Astrocyte of the spinal cord (primary cell): Measurements from ENCODE around the gene RPL7L1.
"Not testable (repeated sequence)": the region's sequence is repeated elsewhere in the genome, so short reads cannot be mapped to it uniquely, and the experiment has no call there.

Source experiments
- DNase-seq: peaks from one replicate; pipeline ENCODE4 v3.0.0; 2011; ENCODE audit warnings: low read depth, low spot score
- H3K4me3 ChIP-seq: 2 replicates; pipeline ENCODE4 v1.5.1; 2011; ENCODE audit warnings: low read depth, mild to moderate bottlenecking, low read length, moderate library complexity
- CTCF ChIP-seq: IDR thresholded peaks from 2 replicates; pipeline ENCODE4 v1.5.1; 2012; ENCODE audit warnings: low read depth, mild to moderate bottlenecking, low read length, inconsistent platforms
- in situ Hi-C: cut with HindIII; loops from 2 replicates; pipeline ENCODE4 v1.10.0; 2017; ENCODE audit warnings: low sequenced_read_pairs

Gene RPL7L1

GRCh38 chr6:42890311-42891198, 11.1 kb downstream of the RPL7L1 start:
- H3K4me3 ChIP-seq: peak overlapping the region; percentile 86
- TF ChIP-seq CTCF: no peak
- in situ Hi-C loops: no loop called here
- DNase-seq: peak; percentile 97

GRCh38 chr6:42891199-42891722, 11.8 kb downstream of the RPL7L1 start:
- in situ Hi-C loops: no loop called here

GRCh38 chr6:42894041-42894828, 14.8 kb downstream of the RPL7L1 start:
- H3K4me3 ChIP-seq, in situ Hi-C loops, DNase-seq: not testable (repeated sequence)

More at GRCh38 chr6:42891199-42891722, 11.8 kb downstream of the RPL7L1 start:
- H3K4me3 ChIP-seq: peak overlapping the region; percentile 86
- TF ChIP-seq CTCF: no peak
- no peak for DNase-seq

- in situ Hi-C loops: no loop called here
- TF ChIP-seq CTCF: no peak
- H3K4me3 ChIP-seq: no peak overlapping the region
- DNase-seq: no peak
Observed at GRCh38 chr6:42896178-42896719, 16.8 kb downstream of the RPL7L1 start.

GRCh38 chr6:42898891-42899361, 19.5 kb downstream of the RPL7L1 start:
- peak; percentile 67 for DNase-seq
- in situ Hi-C loops: no loop called here
- TF ChIP-seq CTCF: peak; percentile 50
- H3K4me3 ChIP-seq: no peak overlapping the region

- no peak for DNase-seq
- TF ChIP-seq CTCF: no peak
- H3K4me3 ChIP-seq: no peak overlapping the region
- in situ Hi-C loops: no loop called here
Observed at GRCh38 chr6:42899871-42900270, 20.5 kb downstream of the RPL7L1 start.
